GM10266 (cell line): ENCODE results near the gene PSPN.
A peak's percentile ranks its signal among the peaks of the same experiment; 100 is the strongest.
"Not testable (repeated sequence)": the region's sequence is repeated elsewhere in the genome, so short reads cannot be mapped to it uniquely, and the experiment has no call there.

Source experiments
- DNase-seq: peaks from one replicate; pipeline ENCODE4 v3.0.0; 2012; ENCODE audit errors: extremely low spot score
- TF ChIP-seq, protein P1 (sequence below): IDR thresholded peaks from 2 replicates; pipeline ENCODE4 v1.5.1; 2012; ENCODE audit warnings: mild to moderate bottlenecking, low read depth; ENCODE audit not compliant: control insufficient read depth, insufficient read depth; ENCODE audit errors: missing control alignments

PSPN gene

DNA sequence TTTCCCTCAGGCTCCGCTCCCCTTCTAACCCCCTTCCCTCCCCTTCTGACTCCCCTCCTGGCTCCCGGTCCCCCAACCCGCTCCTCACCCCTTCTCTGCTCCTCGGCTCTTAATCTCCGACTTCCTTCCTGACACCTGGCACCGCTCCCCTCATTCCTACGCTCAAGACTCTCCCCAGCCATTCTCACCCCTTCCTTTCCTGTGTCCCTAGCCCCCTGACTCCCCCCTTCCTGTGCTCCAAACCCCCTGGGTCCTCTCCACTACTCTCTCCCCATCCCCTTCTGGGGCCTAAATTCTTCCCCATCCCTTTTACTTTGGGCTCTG is 13.7 kb downstream of the PSPN start:
- TF ChIP-seq, protein P1, sequence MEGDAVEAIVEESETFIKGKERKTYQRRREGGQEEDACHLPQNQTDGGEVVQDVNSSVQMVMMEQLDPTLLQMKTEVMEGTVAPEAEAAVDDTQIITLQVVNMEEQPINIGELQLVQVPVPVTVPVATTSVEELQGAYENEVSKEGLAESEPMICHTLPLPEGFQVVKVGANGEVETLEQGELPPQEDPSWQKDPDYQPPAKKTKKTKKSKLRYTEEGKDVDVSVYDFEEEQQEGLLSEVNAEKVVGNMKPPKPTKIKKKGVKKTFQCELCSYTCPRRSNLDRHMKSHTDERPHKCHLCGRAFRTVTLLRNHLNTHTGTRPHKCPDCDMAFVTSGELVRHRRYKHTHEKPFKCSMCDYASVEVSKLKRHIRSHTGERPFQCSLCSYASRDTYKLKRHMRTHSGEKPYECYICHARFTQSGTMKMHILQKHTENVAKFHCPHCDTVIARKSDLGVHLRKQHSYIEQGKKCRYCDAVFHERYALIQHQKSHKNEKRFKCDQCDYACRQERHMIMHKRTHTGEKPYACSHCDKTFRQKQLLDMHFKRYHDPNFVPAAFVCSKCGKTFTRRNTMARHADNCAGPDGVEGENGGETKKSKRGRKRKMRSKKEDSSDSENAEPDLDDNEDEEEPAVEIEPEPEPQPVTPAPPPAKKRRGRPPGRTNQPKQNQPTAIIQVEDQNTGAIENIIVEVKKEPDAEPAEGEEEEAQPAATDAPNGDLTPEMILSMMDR = no peak
- DNase-seq = no peak

DNA sequence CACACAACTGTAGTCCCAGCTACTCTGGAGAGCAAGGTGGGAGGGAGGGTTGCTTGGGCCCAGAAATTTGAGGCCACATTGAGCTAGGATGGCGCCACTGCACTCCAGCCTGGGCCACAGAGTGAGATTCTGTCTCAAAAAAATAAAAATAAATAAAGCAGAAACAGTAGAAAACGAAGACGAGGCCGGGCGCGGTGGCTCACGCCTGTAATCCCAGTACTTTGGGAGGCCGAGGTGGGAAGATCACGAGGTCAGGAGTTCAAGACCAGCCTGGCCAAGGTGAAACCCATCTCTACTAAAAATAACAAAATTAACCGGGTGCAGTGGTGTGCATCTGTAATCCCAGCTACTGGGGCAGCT is 14.9 kb downstream of the PSPN start:
- DNase-seq = not testable (repeated sequence)

DNA sequence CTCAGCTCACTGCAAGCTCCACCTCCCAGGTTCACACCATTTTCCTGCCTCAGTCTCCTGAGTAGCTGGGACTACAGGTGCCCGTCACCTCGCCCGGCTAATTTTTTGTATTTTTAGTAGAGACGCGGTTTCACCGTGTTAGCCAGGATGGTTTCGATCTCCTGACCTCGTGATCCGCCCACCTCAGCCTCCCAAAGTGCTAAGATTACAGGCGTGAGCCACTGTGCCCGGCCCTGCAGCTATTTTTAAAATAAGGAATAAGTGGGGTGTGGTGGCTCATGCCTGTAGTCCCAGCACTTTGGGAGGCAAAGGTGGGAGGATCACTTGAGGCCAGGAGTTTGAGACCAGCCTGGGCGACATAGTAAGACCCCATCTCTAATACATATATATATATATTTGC is 15.3 kb downstream of the PSPN start:
- DNase-seq = not testable (repeated sequence)

DNA sequence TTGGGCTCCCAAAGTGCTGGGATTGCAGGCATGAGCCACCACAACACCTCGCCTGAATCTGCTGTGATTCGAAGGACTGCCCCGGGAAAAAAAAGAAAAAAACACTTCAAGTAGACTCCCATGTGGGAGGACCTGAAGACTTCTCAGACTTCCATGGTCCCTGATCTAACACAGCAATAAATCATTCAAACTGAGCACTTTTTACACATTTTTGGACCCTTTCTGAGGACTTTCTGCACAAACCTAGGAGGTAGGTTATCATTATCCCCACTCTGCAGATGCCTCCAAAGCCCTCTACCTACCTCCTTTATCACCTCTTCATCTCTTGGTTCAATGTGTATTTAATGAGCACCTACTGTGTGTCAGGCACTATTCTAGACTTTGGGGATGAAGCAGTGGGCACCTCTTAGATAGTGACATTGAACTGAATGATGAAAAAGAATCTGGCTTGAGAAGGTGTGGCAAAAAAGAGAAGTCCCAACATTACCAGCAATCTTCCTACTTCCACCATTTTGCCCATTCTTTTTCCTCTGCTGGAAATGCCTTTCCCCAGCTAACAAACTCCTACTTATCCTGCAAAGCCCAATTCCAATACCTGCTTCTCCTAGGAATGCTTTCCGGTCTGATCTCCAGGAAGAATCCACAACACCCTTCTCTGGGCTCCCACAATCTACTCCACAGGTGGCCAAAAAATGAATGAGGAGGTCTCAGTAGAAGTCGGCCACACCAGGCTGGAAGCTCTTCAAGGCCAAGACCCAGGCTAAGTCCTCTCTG is 16.0 kb downstream of the PSPN start:
- DNase-seq = no peak
- TF ChIP-seq, protein P1 = no peak

DNA sequence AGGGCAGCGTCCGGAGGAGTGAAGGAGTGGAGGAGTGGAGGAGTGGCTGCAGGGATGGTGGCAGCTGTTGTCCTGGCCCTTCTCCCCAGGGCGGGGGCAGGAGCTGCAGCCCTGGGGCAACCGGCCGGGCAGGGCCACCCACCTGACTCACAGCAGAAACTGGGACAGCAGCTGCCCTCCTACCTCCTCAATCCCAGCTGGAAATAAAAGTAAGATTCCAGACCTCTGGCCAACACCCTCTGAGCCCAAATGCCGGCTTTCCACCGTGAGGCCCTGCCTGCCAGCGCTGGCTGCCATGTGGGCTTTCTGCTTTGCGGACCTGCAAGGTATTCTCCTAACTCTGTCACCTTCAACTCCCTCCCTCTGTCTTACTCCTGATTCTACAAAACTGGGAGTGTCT is 17.7 kb downstream of the PSPN start:
- TF ChIP-seq, protein P1 = no peak
- no peak for DNase-seq

DNA sequence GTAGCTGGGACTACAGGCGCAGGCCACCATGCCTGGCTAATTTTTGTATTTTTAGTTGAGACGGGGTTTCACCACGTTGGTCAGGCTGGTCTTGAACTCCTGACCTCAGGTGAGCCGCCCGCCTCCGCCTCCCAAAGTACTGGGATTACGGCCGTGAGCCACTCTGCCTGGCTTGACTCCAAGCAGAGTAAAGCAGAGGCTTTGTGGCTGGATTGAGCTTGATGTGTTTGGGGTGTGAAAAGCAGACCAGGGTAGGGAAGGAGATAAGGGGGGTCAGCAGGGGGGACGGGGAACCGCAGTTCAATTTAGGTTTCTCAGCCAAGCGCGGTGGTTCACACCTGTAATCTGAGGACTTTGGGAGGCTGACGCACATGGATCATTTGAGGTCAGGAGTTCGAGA is 18.6 kb downstream of the PSPN start:
- no peak for DNase-seq
- TF ChIP-seq, protein P1 = no peak

DNA sequence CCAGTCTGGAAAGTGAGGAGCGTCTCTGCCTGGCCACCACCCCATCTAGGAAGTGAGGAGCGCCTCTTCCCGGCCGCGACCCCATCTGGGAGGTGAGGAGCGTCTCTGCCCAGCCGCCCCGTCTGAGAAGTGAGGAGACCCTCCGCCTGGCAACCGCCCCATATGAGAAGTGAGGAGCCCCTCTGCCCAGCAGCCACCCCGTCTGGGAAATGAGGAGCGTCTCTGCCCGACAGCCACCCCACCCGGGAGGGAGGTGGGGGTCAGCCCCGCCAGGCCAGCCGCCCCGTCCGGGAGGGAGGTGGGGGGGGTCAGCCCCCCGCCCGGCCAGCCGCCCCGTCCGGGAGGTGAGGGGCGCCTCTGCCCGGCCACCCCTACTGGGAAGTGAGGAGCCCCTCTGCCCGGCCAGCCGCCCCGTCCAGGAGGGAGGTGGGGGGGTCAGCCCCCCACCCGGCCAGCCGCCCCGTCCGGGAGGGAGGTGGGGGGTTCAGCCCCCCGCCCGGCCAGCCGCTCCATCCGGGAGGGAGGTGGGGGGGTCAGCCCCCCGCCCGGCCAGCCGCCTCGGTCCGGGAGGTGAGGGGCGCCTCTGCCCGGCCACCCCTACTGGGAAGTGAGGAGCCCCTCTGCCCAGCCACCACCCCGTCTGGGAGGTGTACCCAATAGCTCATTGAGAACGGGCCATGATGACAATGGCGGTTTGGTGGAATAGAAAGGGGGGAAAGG is 20.3 kb downstream of the PSPN start:
- not testable (repeated sequence) for DNase-seq

DNA sequence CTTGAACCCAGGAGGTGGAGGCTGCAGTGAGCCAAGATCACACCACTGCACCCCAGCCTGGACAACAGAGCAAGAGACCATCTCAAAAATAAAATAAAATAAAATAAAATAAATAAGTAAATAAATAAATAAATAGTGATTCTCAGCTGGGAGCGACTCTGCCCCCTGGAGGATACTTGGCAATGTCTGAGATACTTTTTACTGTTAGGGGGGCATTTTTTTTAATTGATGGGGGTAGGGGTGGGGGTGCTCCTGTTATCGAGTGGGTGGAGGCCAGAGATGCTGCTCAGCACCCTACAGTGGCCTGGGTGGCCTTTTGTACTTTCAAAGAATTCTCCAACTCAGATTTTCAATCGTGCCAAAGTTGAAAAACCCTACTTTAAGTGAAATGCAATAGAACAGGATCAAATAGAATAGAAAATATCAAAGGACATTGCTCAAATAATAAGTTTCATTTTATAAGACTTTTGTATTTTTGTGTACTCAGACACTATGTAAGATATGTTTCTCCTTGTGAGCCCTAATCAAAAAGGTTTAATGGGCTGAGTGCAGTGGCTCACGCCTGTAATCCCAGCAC is 21.5 kb downstream of the PSPN start:
- DNase-seq = no peak
- TF ChIP-seq, protein P1 = peak; percentile 17
